ENCODE results near the gene RTF2.

RTF2 gene

DNA sequence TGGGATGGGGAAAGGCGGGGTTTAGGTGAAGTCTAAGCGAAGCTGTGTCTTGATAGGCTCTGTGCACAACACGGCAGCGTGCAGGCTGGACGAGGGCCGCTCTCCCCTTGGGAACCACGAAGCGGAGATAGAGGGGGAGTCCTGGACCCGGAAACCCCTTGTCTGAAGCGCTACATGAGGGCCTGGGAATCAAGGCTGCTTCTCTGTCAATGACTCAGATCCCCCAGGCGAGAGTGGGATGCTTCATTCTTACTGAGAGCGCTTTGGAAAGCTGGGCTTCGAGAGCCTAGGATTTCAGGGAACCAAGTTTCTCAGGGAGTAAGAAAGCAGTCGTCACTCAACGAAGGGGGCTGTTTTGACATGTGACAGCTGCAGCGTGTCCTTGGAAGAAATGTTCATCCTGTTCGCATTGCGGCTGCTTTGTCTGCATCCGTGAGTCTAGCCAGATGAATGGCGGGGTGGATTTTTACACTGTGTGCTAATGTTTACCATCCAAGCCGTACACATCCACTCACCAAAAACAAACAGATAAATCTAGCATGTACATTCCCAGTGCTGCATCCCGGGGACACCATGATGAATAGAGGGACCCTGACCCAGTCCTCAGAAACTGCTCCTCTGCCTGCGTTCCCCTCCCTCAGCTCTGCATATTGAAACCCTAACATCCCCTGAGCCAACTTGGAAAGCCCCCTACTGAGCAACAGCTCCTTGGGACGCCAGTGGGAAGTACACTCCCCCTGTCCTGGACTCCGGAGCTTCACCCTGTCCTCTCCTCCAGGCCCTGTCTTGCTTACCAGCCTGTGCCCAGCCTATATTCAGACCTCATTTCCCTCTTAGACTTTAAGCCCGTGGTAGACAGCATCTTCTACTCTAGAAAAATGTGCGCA, 24.5 kb upstream of the RTF2 start:
- H3K27ac ChIP-seq = no peak overlapping the region
- H3K4me3 ChIP-seq = no peak overlapping the region
- TF ChIP-seq, protein P1, sequence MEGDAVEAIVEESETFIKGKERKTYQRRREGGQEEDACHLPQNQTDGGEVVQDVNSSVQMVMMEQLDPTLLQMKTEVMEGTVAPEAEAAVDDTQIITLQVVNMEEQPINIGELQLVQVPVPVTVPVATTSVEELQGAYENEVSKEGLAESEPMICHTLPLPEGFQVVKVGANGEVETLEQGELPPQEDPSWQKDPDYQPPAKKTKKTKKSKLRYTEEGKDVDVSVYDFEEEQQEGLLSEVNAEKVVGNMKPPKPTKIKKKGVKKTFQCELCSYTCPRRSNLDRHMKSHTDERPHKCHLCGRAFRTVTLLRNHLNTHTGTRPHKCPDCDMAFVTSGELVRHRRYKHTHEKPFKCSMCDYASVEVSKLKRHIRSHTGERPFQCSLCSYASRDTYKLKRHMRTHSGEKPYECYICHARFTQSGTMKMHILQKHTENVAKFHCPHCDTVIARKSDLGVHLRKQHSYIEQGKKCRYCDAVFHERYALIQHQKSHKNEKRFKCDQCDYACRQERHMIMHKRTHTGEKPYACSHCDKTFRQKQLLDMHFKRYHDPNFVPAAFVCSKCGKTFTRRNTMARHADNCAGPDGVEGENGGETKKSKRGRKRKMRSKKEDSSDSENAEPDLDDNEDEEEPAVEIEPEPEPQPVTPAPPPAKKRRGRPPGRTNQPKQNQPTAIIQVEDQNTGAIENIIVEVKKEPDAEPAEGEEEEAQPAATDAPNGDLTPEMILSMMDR (IDR thresholded peaks at IDR 0.05) = no peak
- no peak for DNase-seq (ENCODE audit: low spot score)

DNA sequence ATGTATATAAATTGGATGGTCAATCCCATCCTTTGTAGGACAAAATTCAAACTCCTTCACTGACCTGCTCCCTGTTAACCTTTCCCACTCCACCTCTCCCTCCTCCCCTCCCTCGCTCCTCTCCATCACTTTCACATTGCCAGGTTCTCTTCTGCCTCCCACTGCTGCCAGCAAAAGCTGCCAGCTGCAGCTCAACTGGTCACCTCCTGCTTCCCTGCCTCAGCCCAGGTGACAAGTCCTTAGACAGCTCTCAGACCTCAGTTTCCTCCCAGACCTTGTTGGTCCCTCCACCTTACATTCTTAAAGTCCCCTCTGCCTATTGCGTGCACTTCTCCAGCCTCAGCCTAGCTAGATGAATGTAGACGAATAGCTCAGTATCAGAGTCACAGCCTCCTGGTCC, 23.3 kb upstream of the RTF2 start:
- no peak for DNase-seq (ENCODE audit: low spot score)
- H3K27ac ChIP-seq = no peak overlapping the region

DNA sequence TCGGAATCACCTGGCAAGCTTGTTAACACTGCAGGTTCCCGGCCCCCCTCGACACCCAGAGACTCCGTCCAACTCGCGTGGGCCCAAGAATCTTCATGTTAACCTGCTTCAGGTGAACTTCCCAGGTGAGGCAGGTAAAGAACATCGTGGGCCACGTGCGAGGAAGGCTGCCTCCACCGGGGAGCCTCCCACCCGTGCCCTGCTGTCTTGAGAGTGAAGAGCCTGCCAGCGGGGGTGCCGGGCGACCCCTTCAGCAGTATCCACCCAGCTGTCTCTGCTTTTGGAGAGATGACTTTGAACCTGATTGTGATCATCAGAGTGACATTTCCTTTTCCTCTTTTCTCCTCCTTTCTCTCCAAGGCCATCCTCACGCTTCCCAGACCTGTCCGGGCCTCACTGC, 22.9 kb upstream of the RTF2 start:
- TF ChIP-seq, protein P1 (IDR thresholded peaks at IDR 0.05) = no peak
- H3K4me3 ChIP-seq = no peak overlapping the region
- no peak for DNase-seq (ENCODE audit: low spot score)

More for the DNA sequence above, 23.3 kb upstream of the RTF2 start:
- no peak overlapping the region for H3K4me3 ChIP-seq
- TF ChIP-seq, protein P1 (IDR thresholded peaks at IDR 0.05) = no peak

DNA sequence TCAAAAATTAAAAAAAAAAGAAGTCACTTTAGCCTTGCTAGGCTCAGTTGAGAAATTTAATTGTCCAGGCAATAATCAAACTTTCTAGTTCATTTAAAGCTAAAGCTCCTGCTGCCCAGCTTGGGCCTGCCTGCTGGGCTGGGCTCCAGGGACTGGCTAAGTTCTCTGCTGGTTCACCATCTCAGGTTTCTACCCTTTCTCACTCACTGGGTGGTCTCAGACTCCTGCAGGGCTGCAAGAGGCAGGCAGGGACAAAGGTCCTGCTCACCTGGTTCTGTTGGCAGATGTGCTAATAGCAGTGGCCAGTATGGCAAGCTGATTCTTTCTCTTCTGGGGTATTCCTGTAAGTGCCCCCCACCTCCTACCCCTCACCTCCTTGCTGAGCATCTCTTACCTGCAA, 21.2 kb upstream of the RTF2 start:
- DNase-seq (ENCODE audit: low spot score) = no peak
- Histone ChIP-seq H3K27ac (no peak overlapping the region), H3K4me3 (no peak overlapping the region)
- TF ChIP-seq, protein P1 (IDR thresholded peaks at IDR 0.05) = no peak

More for the DNA sequence above, 22.9 kb upstream of the RTF2 start:
- no peak overlapping the region for H3K27ac ChIP-seq

DNA sequence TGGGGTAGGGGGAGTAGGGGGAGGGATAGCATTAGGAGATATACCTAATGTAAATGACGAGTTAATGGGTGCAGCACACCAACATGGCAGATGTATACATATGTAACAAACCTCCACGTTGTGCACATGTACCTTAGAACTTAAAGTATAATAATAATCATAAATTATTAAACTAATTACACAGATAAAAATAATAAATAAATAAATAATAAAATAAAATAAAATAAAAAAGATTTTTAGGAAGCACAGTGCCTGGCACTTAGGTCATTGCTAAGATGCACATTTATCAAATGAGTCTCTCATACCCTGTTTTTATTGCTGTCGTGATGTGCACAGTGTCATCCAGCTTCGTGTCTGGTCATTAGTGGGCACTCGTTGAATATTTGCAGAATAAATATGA, 19.0 kb upstream of the RTF2 start:
- Histone ChIP-seq H3K4me3 (no peak overlapping the region), H3K27ac (no peak overlapping the region)
- TF ChIP-seq, protein P1 (IDR thresholded peaks at IDR 0.05) = no peak
- DNase-seq (ENCODE audit: low spot score) = no peak

DNA sequence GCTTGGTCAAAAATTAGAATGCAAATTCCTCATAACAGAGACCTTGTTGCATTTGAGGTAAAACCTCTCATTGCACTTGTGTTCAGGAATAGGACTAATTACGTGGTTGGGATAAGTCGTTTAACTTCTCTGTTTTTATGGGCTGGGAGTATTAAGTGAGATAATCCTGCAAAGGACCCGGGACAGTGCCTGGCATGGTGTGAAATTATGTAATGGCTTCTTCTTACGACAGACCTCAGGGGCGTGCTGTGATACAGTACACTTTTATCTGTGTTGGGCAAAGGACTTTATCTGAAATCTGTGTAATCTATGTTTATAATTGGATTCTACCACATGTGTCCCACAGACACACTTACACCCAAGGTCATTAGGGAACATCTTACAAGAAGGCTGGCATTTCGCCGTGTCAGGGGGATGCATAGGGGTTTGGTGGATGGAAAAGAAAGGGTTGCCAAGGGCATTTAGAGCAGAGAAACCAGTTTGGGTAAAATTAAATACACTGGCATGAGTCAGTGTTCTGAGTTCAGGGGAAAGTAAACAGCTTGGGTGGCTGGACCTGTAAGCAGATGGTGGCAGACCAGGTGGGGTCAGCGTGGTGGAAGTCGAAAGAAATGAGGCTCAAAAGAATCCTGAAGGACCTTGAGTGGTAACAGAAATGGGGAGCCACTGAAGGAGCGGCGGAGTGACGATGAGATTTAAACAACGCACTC, 17.2 kb upstream of the RTF2 start:
- TF ChIP-seq, protein P1 (IDR thresholded peaks at IDR 0.05) = no peak
- no peak overlapping the region for H3K27ac ChIP-seq
- no peak for DNase-seq (ENCODE audit: low spot score)
- H3K4me3 ChIP-seq = no peak overlapping the region

Measured in coronary artery (tissue), 2 donors.